Astrocyte of the cerebellum (primary cell): ENCODE results near the gene MAGI1.

Experiments used
- DNase-seq: peaks from one replicate; pipeline ENCODE4 v3.0.0-alpha.2; 2011; ENCODE audit warnings: low read depth
- H3K4me3 ChIP-seq: 2 replicates; pipeline ENCODE4 v1.5.1; 2011; ENCODE audit warnings: mild to moderate bottlenecking, low read depth, low read length, moderate library complexity
- CTCF ChIP-seq: IDR thresholded peaks from 2 replicates; pipeline ENCODE4 v1.5.1; 2012; ENCODE audit warnings: low read length, low read depth, moderate library complexity, mild to moderate bottlenecking; ENCODE audit errors: missing control alignments
- in situ Hi-C: cut with HindIII; loops from 2 replicates; pipeline ENCODE4 v1.10.0; 2017; ENCODE audit warnings: low sequenced_read_pairs

The MAGI1 gene

GRCh38 chr3:65647369-65647768 is 391.3 kb downstream of the MAGI1 start:
- in situ Hi-C loops: no loop called here

GRCh38 chr3:65642883-65643282 is 395.8 kb downstream of the MAGI1 start:
- in situ Hi-C loops: no loop called here
- no peak for TF ChIP-seq CTCF
- H3K4me3 ChIP-seq: no peak overlapping the region
- no peak for DNase-seq

More at GRCh38 chr3:65647369-65647768, 391.3 kb downstream of the MAGI1 start:
- DNase-seq: no peak
- no peak overlapping the region for H3K4me3 ChIP-seq
- no peak for TF ChIP-seq CTCF

- no peak for DNase-seq
- H3K4me3 ChIP-seq: no peak overlapping the region
- in situ Hi-C loops: no loop called here
- no peak for TF ChIP-seq CTCF
Observed at GRCh38 chr3:65641777-65642176, 396.9 kb downstream of the MAGI1 start.

- DNase-seq: no peak
- H3K4me3 ChIP-seq: no peak overlapping the region
- TF ChIP-seq CTCF: no peak
- in situ Hi-C loops: no loop called here
Observed at GRCh38 chr3:65641045-65641444, 397.7 kb downstream of the MAGI1 start.

- H3K4me3 ChIP-seq: no peak overlapping the region
- no peak for TF ChIP-seq CTCF
- in situ Hi-C loops: no loop called here
- no peak for DNase-seq
Observed at GRCh38 chr3:65639444-65639843, 399.3 kb downstream of the MAGI1 start.

- no peak for DNase-seq
- no peak for TF ChIP-seq CTCF
- H3K4me3 ChIP-seq: no peak overlapping the region
- in situ Hi-C loops: no loop called here
Observed at GRCh38 chr3:65638301-65638700, 400.4 kb downstream of the MAGI1 start.

GRCh38 chr3:65636326-65636725 is 402.4 kb downstream of the MAGI1 start:
- no peak for DNase-seq
- no peak for TF ChIP-seq CTCF
- H3K4me3 ChIP-seq: no peak overlapping the region
- in situ Hi-C loops: no loop called here
